Stomach smooth muscle (tissue), 2 donors: ENCODE data around the gene ZSWIM2.
A peak's percentile ranks its signal among the peaks of the same experiment; 100 is the strongest.
"Not testable (repeated sequence)": the region's sequence is repeated elsewhere in the genome, so short reads cannot be mapped to it uniquely, and the experiment has no call there.

Source experiments
- H3K27ac ChIP-seq: one replicate; pipeline ENCODE4 v1.7.0; 2013; ENCODE audit warnings: mild to moderate bottlenecking, low read length, inconsistent platforms
- H3K27me3 ChIP-seq, 2 donors: one replicate each; pipeline ENCODE4 v1.7.0; 2013; ENCODE audit warnings: low read length in 2 of 2; ENCODE audit not compliant: insufficient read depth in 2 of 2, control insufficient read depth in 1 of 2
- H3K36me3 ChIP-seq, 2 donors: one replicate each; pipeline ENCODE4 v1.7.0; 2013; ENCODE audit warnings: low read length in 2 of 2; ENCODE audit not compliant: control insufficient read depth in 2 of 2, insufficient read depth in 2 of 2
- H3K4me1 ChIP-seq: one replicate; pipeline ENCODE4 v1.7.0; 2013; ENCODE audit warnings: low read length; ENCODE audit not compliant: control insufficient read depth, insufficient read depth
- H3K4me3 ChIP-seq, 2 donors: one replicate each; pipeline ENCODE4 v1.7.0; 2013; ENCODE audit warnings: low read length in 2 of 2
- H3K9ac ChIP-seq, 2 donors: one replicate each; pipeline ENCODE4 v1.7.0; 2013; ENCODE audit warnings: low read length in 2 of 2, mild to moderate bottlenecking in 1 of 2
- H3K9me3 ChIP-seq, 2 donors: one replicate each; pipeline ENCODE4 v1.7.0; 2013; ENCODE audit warnings: low read length in 2 of 2; ENCODE audit not compliant: control insufficient read depth in 2 of 2
- donor health status: healthy.
- donor health status: Pancreatic carcinoma.

The ZSWIM2 gene, protein sequence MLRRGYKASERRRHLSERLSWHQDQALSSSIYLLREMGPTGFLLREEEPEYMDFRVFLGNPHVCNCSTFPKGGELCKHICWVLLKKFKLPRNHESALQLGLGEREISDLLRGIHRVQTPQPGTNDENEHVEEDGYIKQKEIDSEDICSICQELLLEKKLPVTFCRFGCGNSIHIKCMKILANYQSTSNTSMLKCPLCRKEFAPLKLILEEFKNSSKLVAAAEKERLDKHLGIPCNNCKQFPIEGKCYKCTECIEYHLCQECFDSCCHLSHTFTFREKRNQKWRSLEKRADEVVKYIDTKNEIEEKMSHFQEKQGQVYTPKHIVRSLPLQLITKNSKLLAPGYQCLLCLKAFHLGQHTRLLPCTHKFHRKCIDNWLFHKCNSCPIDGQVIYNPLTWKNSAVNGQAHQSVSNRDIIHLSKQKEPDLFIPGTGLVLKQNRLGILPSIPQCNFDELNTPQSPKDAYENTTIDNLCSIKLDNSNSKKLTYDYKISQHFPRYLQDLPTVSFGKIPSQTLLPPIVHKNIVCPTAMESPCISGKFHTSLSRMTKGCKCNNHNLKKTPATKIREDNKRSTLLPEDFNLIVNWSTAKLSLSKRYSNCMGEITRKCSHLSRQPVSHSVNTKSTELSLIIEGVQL

DNA sequence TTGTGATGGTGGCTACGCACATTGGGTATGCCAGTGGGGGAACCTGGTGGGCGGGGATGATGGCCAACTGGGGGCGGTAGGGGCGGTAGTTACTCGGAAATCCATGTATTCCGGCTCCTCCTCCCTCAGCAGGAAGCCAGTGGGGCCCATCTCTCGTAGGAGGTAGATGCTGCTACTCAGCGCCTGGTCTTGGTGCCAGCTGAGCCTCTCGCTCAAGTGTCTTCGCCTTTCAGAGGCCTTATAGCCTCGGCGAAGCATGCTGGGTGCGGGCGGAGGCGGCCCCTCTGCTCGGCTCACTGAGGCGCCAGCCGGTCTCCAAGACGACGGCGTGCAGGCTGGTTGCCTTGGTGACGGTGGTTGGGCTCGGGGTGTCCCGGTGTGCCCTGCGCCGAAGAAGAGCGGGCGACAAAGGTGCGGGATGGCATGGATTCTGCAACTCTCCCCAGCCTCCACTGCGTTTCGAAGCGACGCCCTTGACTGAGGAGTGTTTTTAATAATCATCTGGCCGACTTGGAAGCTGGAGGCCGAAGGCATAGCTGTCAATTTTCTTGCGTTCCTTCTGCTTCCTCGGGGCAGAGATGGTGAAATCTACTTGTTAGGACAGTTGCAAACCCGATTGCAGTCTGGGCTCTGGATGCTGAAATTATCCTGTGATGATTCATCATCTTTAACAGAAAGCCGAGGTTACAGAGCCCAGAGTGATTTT, at the start of gene ZSWIM2:
Gene ZSWIM2 (minus strand): TSS at position 298 of the 706 bp plus-strand sequence. CDS start 40 bp downstream, at position 258.
- no peaks in the 10 kb centered on the region for H3K9me3 ChIP-seq
- H3K27ac ChIP-seq: no peak within 1 kb of the TSS
- H3K4me3 ChIP-seq: peak within 1 kb of the TSS; percentile 49 to 71
- H3K27me3 ChIP-seq: no peaks in the 10 kb centered on the region
- peaks cover 3% of the 10 kb centered on the region for H3K4me1 ChIP-seq
- no peak within 1 kb of the TSS for H3K9ac ChIP-seq
- H3K36me3 ChIP-seq: no peaks in the 10 kb centered on the region

DNA sequence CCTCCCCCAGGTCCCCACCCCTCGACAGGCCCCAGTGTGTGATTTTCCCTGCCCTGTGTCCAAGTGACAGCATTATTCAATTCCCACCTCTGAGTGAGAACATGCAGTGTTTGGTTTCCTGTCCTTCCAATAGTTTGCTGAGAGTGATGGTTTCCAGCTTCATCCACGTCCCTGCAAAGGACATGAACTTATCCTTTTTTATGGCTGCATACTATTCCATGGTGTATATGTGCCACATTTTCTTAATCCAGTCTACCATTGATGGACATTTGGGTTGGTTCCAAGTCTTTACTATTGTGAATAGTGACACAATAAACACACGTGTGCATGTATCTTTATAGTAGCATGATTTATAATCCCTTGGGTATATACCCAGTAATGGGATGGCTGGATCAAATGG, 47.2 kb upstream of the ZSWIM2 start:
- H3K4me3 ChIP-seq, H3K9me3 ChIP-seq, H3K4me1 ChIP-seq, H3K27ac ChIP-seq, H3K27me3 ChIP-seq, H3K36me3 ChIP-seq, H3K9ac ChIP-seq: not testable (repeated sequence)

DNA sequence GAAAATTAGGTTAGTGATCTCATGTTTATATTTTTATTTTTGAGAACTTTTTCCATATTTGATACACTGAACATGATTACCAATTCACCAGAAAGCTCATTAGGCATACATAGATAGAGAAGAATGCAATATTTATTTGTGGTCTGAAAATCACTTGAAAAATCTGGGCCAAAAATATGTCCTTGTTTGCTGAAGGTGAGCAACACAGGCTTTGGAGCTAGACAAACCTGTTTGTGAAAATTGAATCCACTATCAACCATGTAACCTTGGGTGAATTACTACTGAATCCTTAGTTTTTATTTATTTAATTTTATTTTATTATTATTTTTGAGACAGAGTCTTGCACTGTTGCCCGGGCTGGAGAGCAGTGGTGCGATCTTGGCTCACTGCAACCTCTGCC, 46.5 kb upstream of the ZSWIM2 start:
- Histone ChIP-seq H3K4me1 (no peaks in the 10 kb centered on the region), H3K9me3 (no peaks in the 10 kb centered on the region), H3K9ac (no peak overlapping the region), H3K4me3 (no peak overlapping the region), H3K27ac (no peak overlapping the region), H3K27me3 (no peaks in the 10 kb centered on the region), H3K36me3 (no peaks in the 10 kb centered on the region)

DNA sequence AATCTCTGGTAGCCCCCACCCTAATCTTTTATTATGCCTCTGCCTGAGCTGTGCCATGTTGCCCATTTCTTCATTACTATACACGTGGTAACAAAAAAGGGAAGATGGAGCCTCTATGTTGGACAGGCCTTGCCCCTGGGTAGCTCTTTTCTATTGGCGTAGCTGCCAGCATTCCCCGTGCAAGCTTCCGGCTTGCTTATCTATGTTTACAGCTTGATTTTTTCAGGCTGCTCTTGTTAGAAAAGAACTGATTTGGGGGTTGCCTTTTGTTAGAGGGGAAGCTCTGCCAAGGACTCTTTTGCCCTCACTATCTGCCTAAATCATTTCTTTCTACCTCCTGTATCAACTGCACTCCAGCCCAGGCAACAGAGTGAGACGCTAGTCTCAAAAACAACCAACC, 45.5 kb upstream of the ZSWIM2 start:
- H3K27me3 ChIP-seq: no peaks in the 10 kb centered on the region
- no peak overlapping the region for H3K27ac ChIP-seq
- H3K4me1 ChIP-seq: no peaks in the 10 kb centered on the region

DNA sequence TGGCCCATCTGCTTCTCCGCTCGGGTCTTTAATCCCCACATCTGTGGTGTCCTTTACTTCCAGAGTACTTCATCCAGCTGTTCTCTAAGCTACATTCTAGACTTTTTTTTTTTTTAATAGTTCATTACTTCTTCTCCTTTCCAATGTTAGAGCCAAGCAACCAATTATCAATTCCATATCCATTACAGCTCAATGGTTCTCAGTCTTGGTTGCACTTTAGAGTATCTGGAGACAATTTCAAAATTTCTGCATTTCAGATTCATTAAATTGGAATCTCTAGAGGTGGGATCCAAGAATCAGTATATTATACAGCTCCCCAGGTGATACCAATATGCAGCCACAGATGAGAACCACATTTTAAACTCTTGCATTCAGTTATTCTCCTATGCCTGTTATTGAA, 43.9 kb upstream of the ZSWIM2 start:
- H3K27me3 ChIP-seq: no peaks in the 10 kb centered on the region
- no peaks in the 10 kb centered on the region for H3K9me3 ChIP-seq
- H3K4me3 ChIP-seq: no peak overlapping the region
- no peak overlapping the region for H3K9ac ChIP-seq
- H3K27ac ChIP-seq: no peak overlapping the region
- H3K36me3 ChIP-seq: no peaks in the 10 kb centered on the region
- no peaks in the 10 kb centered on the region for H3K4me1 ChIP-seq

More for the DNA sequence above, 45.5 kb upstream of the ZSWIM2 start:
- Histone ChIP-seq H3K4me3 (no peak overlapping the region), H3K36me3 (no peaks in the 10 kb centered on the region), H3K9me3 (no peaks in the 10 kb centered on the region), H3K9ac (no peak overlapping the region)

DNA sequence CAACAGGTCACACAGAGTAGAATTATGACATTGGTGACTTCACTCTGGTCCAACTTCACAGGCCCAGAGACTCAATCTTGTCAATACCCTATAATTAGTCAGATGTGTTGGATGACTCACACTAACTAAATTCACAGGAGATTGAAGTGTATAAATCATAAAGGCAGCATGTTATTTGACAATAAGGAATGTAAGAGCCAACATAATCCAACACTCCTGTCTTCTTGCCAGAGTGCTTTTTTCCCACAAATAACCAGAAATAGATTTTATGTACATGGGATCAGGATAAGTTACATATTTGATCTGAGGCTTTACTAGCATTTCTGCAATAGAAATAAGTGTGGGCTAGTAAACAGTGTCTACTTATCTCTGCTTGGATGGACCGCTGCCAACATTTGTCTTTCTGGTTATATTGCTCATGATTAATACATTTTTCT, 42.2 kb upstream of the ZSWIM2 start:
- H3K36me3 ChIP-seq: no peaks in the 10 kb centered on the region
- H3K4me3 ChIP-seq: no peak overlapping the region
- H3K27me3 ChIP-seq: no peaks in the 10 kb centered on the region
- no peaks in the 10 kb centered on the region for H3K9me3 ChIP-seq
- no peaks in the 10 kb centered on the region for H3K4me1 ChIP-seq
- no peak overlapping the region for H3K27ac ChIP-seq
- H3K9ac ChIP-seq: no peak overlapping the region

DNA sequence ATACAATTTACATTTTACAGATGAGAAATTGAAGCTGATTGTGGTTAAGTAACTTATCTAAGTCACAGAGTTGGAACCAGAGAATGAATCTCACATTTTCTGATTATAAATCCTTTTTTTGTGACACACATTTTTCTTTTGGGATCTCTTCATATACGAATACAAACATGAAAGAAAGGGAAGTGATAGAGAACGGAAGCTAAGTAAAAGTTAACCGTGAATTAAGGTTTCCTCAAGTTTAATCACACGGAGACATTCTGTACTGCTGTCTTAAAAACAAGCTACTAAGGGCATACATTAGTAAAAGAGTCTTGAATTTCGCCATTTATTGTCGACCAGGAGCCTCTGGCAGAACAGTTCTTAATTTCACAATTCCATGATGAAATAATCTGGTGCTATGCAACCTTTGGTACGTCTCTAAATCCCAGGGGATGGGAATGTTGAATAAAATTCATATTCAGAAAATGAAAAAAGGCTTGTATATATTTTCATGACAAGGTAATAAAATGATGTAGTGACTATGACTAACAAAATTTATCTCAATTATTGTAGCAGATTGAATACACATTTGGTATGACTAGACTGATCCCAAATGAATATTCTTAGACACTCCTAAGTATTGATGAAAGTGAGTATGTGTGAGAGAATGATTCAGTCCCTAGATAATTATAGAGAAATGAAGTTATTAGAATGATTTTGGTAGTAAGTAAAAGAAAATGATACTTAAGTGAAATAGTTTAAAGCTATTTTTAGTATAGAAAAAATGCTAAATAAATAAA, 40.3 kb upstream of the ZSWIM2 start:
- no peaks in the 10 kb centered on the region for H3K4me1 ChIP-seq
- H3K9me3 ChIP-seq: no peaks in the 10 kb centered on the region
- no peak overlapping the region for H3K27ac ChIP-seq

DNA sequence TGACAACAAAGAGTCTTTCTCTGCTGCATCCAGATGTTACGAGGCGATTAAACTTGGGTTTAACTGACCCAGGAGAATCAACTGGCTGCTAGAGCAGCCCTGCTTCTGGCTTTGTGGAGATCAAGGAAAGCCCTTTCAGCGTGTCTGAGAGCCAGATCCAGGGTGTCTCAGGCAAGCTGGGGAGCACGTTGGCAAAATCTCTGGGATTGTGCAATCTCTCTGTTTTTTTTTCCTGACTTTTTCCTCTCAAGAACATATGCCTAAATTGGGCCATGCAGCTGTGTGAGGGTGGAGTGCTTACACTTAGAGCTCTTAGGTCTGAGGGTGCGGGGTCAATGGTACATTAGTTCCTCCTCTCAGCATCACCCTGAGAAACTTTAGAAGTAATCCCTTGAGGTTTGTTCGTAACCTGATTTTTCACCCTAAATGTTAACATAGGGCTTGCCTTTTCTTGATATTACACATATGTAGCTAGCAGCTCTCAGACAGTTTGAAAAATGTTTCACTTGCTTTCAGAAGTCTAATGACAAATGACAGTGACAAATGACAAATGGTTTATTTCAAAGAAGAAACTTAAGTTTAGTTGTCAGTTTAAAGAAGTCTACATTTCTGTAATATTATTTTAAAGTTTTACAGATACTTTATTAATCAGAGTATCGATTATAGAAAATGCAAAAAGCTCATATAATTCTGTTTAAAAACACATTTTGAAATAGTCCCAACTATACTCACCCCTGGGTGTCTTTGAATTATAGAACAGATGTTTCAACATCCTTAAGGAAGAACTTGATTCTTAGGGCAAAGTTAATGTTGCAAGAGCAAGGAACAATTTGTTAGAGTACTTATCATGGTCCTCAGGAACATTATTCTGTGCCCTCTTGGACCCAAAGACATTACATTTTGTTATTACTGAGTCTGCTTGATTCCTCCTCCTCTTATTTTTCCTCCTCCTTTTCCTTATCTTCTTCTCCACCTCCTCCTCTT, 38.4 kb upstream of the ZSWIM2 start:
- no peaks in the 10 kb centered on the region for H3K36me3 ChIP-seq
- no peak overlapping the region for H3K9ac ChIP-seq
- peaks cover 0 to 2% of the 10 kb centered on the region in 2 donors for H3K9me3 ChIP-seq
- no peak overlapping the region for H3K27ac ChIP-seq
- no peak overlapping the region for H3K4me3 ChIP-seq
- no peaks in the 10 kb centered on the region for H3K27me3 ChIP-seq
- H3K4me1 ChIP-seq: no peaks in the 10 kb centered on the region

More for the DNA sequence above, 40.3 kb upstream of the ZSWIM2 start:
- H3K27me3 ChIP-seq: no peaks in the 10 kb centered on the region
- no peak overlapping the region for H3K4me3 ChIP-seq
- no peaks in the 10 kb centered on the region for H3K36me3 ChIP-seq
- no peak overlapping the region for H3K9ac ChIP-seq

DNA sequence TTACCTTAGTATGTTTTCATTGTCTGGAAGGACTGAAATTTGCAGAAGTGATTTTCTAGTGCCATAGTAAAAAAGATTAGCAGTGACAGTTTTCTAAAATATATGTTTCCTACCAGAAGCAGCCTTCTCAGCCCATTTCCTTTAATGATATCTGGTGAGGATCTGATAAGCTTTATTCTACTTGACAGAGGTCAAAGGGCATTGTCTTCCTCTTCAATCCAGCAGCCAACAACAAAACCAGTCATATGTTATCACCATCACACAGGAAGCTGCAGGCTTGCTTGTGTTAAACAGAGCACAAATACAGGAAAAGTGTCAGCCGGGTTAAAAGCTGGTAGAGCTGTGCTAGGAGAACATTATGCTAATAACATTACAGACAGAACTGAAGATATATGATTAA, 35.6 kb upstream of the ZSWIM2 start:
- Histone ChIP-seq H3K4me1 (no peaks in the 10 kb centered on the region), H3K36me3 (no peaks in the 10 kb centered on the region), H3K27me3 (no peaks in the 10 kb centered on the region), H3K4me3 (no peak overlapping the region), H3K9me3 (peaks cover 0 to 4% of the 10 kb centered on the region in 2 donors), H3K9ac (no peak overlapping the region), H3K27ac (no peak overlapping the region)
